IPS DF 19.7 (cell line): ENCODE results near the gene OR4K5.
"Not testable (repeated sequence)": the region's sequence is repeated elsewhere in the genome, so short reads cannot be mapped to it uniquely, and the experiment has no call there.

Experiments used
- DNase-seq: peaks from one replicate; pipeline ENCODE4 v3.0.0-alpha.2; 2013; ENCODE audit warnings: low read depth, low spot score

The OR4K5 gene, protein sequence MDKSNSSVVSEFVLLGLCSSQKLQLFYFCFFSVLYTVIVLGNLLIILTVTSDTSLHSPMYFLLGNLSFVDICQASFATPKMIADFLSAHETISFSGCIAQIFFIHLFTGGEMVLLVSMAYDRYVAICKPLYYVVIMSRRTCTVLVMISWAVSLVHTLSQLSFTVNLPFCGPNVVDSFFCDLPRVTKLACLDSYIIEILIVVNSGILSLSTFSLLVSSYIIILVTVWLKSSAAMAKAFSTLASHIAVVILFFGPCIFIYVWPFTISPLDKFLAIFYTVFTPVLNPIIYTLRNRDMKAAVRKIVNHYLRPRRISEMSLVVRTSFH

DNA sequence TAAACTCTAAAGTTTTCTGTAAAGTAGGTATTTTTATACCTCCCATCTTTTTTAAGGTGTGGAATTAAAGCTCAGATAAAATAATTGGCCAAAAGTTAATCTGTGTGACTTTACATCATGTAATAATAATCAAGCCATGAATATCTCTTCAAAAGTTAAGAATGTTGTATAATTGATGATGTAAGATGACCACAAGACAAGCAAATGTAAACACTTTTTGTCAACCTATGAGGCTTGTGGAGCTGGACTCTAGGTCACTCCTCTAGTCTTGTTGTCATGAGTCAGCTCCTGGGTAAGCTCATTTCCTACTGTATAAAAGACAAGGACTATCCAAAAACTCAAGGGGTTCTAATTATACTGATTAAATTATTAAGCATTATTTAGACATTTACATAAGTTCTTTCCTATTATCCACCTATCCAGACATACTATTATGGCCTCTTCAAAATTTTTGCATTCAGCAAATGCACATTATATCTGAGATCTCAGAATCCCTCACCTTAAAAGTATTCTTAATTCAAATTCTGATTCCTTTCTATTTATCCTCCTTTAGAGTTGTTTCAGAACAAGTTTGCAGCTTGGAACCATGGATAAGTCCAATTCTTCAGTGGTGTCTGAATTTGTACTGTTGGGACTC, at the start of gene OR4K5:
Gene OR4K5, plus strand, starts transcription at position 587 of the 637 bp plus-strand sequence. Its CDS starts 0 bp downstream, at position 587.
- no peak for DNase-seq

DNA sequence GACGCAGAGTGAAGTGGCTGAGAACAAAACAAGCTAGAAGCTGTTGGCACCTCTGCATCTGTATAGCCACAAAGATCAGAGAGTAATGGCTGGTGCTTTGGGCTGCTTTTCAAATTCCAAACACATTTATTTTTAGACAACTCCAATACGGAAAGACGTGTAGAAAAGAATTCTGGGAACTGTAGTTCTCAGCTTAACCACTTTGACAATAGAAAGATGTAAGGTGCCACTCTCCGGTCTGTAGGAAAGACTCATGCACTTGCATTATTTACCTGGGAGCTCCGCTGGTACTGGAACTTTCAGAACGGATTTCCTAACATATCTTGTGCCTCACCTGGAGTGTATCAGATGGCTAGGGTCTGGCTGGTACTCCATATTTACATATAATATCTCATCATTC, 47.2 kb upstream of the OR4K5 start:
- no peak for DNase-seq

DNA sequence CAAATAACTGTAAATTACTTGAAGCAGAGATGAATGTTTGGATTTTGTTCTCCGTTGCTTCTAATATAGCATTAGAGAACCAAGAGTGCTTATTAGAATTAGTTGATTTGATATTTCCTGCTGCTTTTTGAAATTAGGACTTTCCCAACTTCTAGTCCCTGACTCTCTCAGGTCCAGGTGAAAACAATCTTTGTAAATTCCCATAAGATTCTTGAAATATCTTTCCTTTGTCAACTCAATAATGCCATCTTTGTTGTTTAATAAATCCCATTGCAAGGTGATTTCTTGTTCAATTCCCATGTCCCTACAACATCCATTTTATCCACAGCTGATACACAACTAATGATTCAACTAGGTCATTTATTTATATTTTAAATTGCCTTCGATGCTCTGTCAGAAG, 45.6 kb upstream of the OR4K5 start, which contains the start of gene OR4K2:
Gene OR4K2, plus strand, starts transcription at position 301 of the 400 bp plus-strand sequence. CDS start 1,126 bp downstream, outside the sequence.
- DNase-seq = no peak

DNA sequence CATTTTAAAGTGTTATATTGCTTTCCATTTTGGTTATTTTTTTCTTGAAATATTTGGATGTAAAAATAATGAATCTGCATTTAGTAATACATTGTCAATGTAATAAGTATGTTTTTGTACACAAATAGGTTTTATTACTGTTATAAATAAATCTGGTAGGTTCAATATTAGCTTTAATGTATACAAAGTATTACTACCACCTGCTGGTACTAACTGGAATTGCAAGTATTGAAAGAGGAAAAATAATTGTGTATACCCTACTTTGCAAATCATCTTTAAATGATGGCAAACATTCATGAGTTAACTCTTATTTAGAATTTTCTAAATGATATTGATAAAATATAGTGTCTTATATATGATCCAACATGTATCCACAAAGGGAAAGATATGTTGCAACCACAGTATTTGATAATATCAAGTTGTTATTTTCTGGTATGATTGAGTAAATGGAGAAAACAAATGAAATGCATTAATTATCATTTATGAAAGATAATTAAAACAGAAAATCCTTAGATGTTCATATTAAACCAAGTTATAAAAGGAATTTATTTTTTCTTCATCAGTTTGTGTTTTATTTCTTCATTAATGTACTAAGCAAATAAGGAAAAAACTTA, 42.3 kb upstream of the OR4K5 start:
- DNase-seq = no peak

DNA sequence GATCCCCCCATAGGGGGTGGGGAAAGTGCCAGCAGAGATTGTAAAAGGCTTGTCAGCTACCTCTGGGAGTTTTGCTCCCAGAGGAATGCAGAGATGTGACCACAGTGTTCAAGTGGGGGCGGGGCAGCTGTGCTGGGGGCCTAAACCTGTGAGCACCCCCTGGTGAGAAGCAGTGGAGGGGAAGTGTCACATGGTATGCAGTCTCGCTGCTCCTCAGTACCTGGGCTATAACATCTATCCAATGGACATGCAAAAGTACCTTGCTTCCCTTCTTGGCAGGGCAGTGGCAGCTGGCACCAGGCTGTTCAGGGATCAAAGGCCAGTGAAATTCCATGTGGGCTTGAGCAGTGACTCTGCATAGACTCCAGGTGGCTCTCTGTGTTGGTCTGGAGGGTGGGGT, 25.1 kb upstream of the OR4K5 start:
- DNase-seq = no peak

DNA sequence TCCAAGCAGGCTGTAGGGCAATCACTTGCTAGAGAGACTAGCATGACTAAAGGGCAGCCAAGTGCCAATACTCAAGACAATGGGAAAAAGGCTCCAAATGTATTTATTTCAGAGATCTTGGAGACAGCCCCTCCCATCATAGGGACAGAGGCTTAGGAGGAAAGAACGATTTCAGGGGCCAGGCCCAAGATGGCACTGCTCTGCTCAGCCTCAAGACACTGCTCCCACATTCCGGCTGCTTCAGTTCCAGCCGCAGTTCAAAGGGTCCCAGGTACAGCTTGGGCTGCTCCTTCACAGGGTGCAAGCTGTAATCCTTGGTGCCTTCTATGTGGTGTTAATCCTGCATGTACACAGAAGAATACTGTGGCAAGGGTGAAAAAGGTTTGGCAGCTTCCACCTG, 19.4 kb upstream of the OR4K5 start:
- no peak for DNase-seq

DNA sequence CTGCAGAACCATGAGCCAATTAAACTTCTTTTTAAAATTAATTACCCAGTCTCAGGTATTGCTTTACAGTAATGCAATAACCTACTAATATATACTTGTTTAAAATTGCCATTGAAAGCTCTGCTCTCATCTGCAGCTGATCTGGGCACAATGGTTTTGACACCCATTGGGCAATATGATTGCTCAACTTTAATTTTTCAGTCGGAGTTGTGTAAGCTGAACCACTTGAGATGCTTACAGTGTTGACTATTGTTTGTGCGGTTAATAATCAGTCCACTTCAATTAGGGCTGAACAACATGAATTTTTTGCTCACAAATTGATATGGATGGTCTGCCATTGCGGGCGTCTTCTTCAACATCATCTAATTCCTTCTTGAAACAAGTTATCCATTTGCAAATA, 18.0 kb upstream of the OR4K5 start:
- no peak for DNase-seq

DNA sequence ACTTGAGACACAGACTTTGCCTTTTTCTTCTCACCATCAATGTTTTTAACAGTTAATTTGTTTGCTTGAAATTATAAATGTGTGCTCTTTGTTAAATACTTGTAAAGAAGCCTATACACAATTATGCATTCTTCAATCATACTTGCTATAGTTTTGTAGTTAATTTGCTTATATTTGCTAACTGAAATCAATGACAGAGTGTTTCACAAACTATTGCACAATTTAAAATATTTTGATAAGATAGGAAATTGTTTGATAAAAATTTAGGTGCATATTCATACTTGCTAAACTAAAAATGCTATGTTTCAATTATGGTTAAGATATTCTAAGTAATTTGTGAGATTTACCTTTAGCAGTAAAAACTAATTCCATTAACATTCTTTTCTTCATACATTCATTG, 13.7 kb upstream of the OR4K5 start:
- DNase-seq = no peak

DNA sequence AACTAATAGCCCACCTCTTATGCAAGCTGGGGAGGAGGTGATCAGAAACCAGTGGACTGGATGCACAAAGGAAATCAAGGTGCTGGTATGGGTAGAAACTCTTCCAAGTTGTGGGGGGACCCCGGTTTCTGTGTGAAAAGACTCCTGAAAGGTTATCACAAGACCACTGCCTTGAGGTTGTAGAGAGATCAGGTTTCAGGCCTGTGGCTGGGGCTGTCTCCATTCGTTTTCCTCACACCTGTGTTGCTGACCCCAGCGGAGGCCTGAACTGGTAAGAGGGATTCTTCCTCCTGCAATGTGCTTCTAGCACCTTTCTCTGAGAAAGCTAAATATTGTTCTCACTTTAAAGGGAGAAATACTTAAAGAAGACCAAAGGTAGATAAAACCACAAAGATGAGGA, 9.3 kb upstream of the OR4K5 start:
- no peak for DNase-seq

DNA sequence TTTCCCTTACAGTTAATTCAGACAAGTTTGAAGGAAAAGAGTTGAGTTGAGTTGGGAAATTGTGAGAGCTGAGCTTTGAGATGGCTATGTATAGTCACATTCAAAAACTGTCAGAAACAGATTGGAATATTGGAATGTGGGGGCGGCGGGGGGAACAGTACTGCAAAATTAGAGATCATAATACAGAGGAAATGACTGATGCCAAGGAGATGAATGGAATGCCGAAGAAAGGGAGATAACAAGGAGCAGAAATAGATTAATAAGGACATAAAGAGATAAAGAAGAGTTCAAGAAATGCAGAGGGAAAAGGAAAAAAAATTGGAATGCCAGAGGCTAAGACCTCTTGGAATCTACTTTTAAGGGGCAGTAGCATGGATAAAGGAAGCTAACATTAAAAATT, 3.2 kb upstream of the OR4K5 start:
- DNase-seq = no peak

DNA sequence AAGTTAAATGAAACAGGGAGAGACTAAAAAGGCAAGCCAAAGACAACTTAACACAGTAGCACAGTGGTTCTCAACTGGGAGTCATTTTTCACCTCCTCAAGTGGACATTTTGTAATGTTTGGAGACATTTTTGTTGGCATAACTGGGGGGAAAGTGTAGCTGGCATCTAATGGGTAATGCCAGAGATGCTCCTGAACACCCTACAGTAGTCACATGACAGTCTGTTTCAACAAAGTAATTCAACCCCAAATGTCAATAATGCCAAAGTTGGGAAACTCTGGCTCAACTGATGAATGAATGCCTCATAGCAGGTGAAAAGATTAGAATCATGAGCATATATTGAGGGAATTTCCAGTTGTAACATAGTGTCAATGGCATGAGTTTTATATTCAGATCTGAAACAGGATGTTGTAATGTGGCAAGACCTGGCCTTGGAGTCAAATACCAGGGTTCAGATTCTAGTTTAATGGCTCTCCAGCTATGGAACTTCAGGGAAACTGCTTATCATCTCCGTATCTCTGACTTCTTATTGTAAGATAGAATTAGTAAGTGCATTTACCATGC, 2.4 kb upstream of the OR4K5 start:
- no peak for DNase-seq

DNA sequence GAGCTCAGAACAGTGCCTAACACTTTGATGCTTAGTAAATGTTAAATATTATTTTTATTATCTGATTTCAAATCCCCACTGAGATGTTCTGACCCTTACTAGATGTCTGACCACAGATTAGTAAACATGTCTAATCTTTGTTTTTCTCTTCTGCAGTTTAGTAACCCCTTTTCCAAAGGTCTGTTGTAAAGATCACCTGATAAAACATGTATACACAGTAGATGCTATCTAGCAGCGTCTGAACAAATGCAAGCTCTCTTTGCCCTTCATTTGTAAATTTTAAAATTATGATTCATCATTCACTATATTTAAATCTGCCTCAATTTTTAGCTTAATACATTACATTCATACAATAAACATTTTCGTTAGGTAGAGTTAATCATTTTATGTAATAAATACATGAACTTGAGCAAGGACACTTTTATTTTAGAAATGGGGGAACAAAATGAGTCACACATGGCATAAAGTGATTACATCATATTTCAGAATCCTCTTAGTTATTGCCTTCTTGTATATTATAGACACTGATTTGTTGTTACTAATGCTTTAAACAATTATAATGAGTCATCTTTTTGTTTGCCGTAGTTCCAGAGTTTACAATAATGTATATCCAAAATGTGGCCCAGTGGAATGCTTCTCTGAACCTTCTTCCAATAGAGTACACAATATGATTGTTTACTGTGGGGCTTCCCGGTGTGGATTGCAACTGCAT, 1.7 kb upstream of the OR4K5 start:
- DNase-seq = no peak

DNA sequence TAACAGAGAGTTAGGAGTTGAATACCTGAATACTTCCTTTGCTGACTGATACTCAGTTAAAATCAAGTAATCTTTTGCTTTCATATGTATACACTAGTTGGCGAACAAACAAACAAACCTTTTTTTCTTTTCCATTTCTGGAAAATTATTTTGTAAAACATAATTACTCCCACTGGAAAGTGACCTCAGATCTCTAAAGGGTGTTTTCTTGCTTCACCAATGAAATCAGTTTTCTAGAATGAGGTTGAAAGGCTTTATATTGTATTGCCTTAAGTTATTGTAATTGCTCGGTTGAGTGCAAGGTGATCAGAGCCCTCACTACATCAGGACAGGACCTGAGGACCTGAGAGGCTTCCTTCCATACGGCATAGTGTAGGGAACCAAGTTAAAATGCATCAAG, 10.2 kb downstream of the OR4K5 start, which contains the start of gene OR4K1:
Gene OR4K1, plus strand, starts transcription at position 301 of the 400 bp plus-strand sequence. CDS start 4,750 bp downstream, outside the sequence.
- DNase-seq = no peak

DNA sequence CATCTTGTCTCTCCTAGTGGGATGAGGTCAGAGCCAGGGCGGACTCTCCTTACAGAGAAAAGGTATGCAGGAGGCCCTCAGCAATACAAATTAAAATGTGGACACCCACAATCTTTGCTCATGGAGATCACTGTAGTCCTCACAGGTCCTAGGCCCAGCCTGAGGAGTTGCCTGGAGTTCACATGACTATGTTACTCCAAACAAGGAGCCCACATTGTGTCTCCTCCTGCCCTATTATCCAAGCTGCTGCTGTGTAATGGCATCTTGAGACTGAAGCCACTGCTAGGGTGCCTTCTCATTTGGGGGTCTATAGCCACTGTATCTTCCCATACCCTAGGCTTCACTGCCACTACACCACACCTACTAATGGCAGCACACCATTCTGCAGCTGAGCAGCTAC, 21.3 kb downstream of the OR4K5 start:
- no peak for DNase-seq

DNA sequence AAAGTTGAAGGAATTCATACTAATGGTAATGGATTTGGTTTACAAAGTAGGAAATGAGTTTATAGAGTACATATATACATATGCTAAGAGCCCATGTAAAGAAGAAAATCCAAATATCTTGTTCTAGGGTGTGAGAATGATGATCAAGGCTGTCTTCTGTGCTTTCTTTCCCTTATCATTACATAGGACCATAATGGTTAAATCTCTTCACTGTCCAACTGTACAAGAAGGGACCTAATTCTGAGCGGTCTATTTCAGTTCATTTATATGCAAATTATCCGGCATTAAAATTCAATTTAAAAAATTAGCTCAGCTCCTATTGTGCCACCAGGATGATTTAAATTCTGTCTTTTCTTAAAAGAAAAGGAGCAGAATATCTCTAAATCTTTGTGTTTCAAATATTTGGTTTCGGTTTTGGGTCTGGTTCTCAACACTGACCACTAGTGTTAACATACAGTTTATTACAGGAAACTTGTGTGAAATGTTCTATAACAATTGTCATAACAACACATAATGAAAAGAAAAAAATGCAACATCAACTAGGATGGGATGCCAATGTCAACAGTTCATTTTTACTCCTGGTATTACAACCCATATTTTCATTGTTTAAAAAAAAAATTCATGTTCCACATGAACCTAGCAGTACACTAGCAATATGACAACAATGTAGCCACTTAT, 27.1 kb downstream of the OR4K5 start:
- no peak for DNase-seq

DNA sequence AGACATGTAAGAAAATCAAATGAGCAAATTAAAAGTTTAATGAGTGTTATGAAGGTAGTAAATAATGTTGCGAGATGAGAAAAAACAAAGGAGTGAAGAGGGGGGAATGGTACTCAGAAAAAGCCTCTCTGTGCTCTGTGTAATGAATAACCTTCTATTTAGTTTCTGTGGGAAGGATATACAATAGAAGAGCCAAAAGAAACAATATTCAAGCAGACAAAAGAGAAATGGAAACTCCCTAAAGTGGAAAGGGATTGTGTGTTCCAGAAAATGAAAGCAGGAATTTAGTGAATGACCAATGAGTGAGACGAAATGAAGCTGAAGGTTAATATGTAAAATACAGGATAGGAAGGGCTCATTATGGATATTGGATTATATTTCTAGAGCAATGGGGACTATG, 28.8 kb downstream of the OR4K5 start:
- DNase-seq = no peak

DNA sequence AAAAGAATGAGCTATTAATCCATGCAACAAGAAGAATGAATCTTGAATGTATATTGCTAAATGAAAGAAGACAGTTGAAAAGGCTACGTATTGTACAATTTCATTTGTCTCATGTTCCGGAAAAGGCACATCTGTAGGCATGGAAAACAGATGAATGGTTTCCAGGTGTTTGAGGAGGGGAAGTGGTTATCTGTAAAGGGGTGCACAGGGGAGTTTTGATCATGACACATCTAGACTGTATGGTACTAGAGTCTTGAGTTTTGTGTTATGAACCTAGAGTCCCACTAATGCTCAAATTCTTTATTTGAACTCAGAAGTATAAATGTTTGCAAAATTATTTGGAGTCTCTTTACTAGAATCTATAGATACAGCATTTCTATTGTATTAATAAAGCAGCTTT, 49.3 kb downstream of the OR4K5 start:
- DNase-seq = not testable (repeated sequence)
